ENCODE measurements around the gene NUDCD3.
A peak's percentile ranks its signal among the peaks of the same experiment; 100 is the strongest.

NUDCD3 gene

GRCh38 chr7:44477063-44477830, 13.2 kb downstream of the NUDCD3 start:
- DNase-seq, result peak; percentile 53

GRCh38 chr7:44476313-44476712, 14.1 kb downstream of the NUDCD3 start:
- no peak for DNase-seq

- no peak for DNase-seq
Observed at GRCh38 chr7:44473295-44473694, 17.2 kb downstream of the NUDCD3 start.

GRCh38 chr7:44472843-44473242, 17.6 kb downstream of the NUDCD3 start:
- no peak for DNase-seq

- DNase-seq, result no peak
Observed at GRCh38 chr7:44471850-44472249, 18.6 kb downstream of the NUDCD3 start.

- DNase-seq, result no peak
Observed at GRCh38 chr7:44471436-44471835, 19.0 kb downstream of the NUDCD3 start.

- DNase-seq, result no peak
Observed at GRCh38 chr7:44470628-44471245, 19.7 kb downstream of the NUDCD3 start.

GRCh38 chr7:44470135-44470479, 20.4 kb downstream of the NUDCD3 start:
- DNase-seq, result peak; percentile 18

- no peak for DNase-seq
Observed at GRCh38 chr7:44469461-44470134, 20.9 kb downstream of the NUDCD3 start.

GRCh38 chr7:44467217-44467548, 23.3 kb downstream of the NUDCD3 start:
- no peak for DNase-seq

GRCh38 chr7:44466300-44467216, 23.9 kb downstream of the NUDCD3 start:
- no peak for DNase-seq

GRCh38 chr7:44465490-44465889, 25.0 kb downstream of the NUDCD3 start:
- no peak for DNase-seq

- DNase-seq, result no peak
Observed at GRCh38 chr7:44463169-44463808, 27.2 kb downstream of the NUDCD3 start.

GRCh38 chr7:44461387-44461786, 29.1 kb downstream of the NUDCD3 start:
- no peak for DNase-seq

- no peak for DNase-seq
Observed at GRCh38 chr7:44460325-44460724, 30.1 kb downstream of the NUDCD3 start.

- no peak for DNase-seq
Observed at GRCh38 chr7:44455155-44455554, 35.3 kb downstream of the NUDCD3 start.

GRCh38 chr7:44454348-44454747, 36.1 kb downstream of the NUDCD3 start:
- no peak for DNase-seq

- DNase-seq, result no peak
Observed at GRCh38 chr7:44451123-44451522, 39.3 kb downstream of the NUDCD3 start.

- DNase-seq, result peak; percentile 35
Observed at GRCh38 chr7:44449584-44449928, 40.9 kb downstream of the NUDCD3 start.

- DNase-seq, result no peak
Observed at GRCh38 chr7:44448922-44449583, 41.4 kb downstream of the NUDCD3 start.

GRCh38 chr7:44447874-44448425, 42.5 kb downstream of the NUDCD3 start:
- DNase-seq, result no peak
